GM12874 (cell line): ENCODE data around the gene MARK4.

Source experiments
- TF ChIP-seq, protein P1 (sequence below): IDR thresholded peaks from 2 replicates; pipeline ENCODE4 v1.5.1; 2011; ENCODE audit warnings: low read depth, mild to moderate bottlenecking, control low read depth, low read length, moderate library complexity; ENCODE audit not compliant: insufficient read depth

MARK4 gene

GRCh38 chr19:45276284-45276687, 25.2 kb downstream of the MARK4 start:
- TF ChIP-seq, protein P1, sequence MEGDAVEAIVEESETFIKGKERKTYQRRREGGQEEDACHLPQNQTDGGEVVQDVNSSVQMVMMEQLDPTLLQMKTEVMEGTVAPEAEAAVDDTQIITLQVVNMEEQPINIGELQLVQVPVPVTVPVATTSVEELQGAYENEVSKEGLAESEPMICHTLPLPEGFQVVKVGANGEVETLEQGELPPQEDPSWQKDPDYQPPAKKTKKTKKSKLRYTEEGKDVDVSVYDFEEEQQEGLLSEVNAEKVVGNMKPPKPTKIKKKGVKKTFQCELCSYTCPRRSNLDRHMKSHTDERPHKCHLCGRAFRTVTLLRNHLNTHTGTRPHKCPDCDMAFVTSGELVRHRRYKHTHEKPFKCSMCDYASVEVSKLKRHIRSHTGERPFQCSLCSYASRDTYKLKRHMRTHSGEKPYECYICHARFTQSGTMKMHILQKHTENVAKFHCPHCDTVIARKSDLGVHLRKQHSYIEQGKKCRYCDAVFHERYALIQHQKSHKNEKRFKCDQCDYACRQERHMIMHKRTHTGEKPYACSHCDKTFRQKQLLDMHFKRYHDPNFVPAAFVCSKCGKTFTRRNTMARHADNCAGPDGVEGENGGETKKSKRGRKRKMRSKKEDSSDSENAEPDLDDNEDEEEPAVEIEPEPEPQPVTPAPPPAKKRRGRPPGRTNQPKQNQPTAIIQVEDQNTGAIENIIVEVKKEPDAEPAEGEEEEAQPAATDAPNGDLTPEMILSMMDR, result no peak

DNA sequence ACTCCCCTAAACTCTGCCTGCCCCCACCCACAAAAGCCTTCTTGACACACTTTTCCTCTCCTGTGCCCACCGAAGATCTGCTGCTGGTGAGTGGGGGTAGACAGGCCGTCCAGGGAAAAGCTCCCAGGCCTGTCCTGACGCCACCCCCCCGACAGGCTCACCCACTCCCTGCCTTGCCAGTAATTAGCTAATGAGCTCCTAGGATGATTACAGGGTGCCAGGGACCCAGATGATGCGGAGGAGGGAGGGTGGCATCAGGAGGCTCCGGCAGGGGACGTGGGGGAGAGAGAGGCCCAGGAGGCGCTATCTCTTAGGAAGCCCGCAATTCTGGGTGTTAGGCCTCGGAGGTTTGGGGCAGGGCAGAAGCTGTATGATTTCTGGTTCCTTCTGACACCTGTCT, 27.0 kb downstream of the MARK4 start:
- TF ChIP-seq, protein P1, result no peak

- TF ChIP-seq, protein P1, result no peak
Measured at GRCh38 chr19:45279587-45280192, 28.6 kb downstream of the MARK4 start.

DNA sequence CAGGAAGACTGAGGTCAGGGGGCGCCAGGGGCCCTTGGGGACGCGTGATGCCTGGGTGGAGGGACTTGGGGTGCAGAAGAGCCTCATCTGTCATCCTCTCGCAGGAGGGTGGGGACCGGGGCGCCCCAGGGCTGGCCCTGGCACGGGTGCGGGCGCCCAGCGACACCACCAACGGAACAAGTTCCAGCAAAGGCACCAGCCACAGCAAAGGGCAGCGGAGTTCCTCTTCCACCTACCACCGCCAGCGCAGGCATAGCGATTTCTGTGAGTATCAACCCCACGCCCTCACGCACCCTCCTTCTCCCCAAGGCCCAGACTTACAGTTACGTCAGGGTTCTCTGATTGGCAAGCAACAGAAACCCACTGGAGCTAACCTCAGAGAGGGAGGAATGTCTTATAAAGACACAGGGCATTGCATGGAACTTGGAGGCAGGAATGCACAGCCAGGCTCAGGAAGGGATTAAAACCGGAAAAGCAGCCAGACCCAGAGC, 29.4 kb downstream of the MARK4 start:
- TF ChIP-seq, protein P1, result no peak

GRCh38 chr19:45283443-45284033, 32.5 kb downstream of the MARK4 start:
- TF ChIP-seq, protein P1, result no peak

DNA sequence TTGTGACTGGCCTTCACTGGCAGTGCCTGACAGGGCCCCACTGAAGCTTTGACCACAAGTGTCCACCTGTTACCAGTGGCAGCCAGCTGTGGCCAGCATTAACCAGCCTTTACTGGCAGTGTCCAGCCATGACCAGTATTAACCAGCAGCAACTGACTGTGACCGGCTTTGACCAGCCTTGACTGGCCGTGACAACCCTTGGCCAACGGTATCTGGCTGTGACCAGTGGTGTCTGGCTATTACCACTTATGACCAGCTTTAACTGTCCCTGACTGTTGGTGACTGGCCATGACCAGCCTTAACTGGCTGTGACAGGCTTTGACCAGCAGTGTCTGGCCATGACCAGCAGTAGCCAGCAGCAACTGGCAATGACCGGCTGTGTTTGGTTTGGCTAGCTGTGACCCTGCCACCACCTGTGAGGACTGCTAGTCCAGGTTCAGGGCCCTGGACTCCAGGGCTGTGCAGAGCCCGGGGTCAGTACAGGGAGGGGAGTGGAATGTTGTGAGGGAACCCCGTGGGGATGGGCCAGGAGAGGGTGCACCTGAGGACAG, 39.4 kb downstream of the MARK4 start:
- TF ChIP-seq, protein P1, result no peak

DNA sequence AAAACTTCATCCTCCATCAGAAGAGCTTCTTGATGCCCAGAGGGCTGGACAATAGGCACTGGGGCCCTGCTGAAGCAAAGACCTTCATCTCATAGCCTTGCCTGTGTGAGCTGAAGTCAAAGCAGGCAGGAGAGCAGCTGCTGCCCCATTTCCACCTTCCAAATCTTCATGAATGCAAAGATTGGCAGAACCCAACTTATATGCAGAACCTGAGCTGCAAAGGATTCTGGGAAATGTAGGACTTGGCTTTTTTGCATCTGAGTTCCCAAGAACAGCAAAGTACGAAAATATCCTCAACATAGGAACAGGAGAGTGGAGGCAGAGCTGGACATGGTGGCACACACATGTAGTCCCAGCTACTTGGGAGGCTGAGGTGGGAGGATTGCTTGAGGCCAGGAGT, 40.8 kb downstream of the MARK4 start:
- TF ChIP-seq, protein P1, result no peak
